Measurements from ENCODE around the gene EDN3.

DNA sequence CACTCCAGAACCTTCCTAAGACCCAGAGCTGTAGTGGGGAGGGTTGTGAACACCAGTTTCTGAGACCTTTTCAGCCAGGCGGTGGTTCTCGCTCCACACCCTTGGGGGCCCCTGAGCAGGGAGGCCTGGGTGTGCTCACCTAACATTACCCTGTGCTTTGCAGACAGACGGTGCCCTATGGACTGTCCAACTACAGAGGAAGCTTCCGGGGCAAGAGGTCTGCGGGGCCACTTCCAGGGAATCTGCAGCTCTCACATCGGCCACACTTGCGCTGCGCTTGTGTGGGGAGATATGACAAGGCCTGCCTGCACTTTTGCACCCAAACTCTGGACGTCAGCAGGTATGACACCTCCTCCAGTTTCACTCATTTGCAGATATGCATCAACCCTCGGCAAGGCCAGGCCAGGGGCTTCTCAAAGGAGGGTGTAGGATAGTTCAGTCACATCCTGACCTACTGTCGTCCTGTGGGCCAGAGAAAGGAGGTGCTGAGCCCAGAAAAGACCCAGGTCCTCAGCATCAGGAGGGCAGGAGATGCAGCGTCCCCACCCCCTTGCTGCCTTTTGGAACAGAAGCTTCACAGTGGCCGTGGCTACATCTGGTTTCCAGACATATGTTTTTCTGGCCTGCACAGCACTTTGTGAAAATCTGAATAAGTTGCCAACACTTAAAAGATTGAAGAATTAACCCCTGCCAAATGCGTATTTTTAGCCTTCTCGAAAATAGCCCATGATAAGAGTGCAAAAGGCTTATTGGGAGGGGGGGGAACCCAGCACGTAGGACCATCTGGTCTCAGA is 20.6 kb downstream of the EDN3 start:
- TF ChIP-seq, protein P1, sequence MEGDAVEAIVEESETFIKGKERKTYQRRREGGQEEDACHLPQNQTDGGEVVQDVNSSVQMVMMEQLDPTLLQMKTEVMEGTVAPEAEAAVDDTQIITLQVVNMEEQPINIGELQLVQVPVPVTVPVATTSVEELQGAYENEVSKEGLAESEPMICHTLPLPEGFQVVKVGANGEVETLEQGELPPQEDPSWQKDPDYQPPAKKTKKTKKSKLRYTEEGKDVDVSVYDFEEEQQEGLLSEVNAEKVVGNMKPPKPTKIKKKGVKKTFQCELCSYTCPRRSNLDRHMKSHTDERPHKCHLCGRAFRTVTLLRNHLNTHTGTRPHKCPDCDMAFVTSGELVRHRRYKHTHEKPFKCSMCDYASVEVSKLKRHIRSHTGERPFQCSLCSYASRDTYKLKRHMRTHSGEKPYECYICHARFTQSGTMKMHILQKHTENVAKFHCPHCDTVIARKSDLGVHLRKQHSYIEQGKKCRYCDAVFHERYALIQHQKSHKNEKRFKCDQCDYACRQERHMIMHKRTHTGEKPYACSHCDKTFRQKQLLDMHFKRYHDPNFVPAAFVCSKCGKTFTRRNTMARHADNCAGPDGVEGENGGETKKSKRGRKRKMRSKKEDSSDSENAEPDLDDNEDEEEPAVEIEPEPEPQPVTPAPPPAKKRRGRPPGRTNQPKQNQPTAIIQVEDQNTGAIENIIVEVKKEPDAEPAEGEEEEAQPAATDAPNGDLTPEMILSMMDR (IDR thresholded peaks at IDR 0.05 in 2 of 3, conservative IDR thresholded peaks at IDR 0.05 in 1 of 3; ENCODE audit: insufficient read depth in 2 of 3, low read depth in 1 of 3, low read length in 3 of 3) = no peak
- TF ChIP-seq SIN3A (IDR thresholded peaks at IDR 0.05; ENCODE audit: borderline replicate concordance in 2 of 2, control insufficient read depth in 1 of 2, low read depth in 2 of 2, low read length in 2 of 2) = no peak
- TF ChIP-seq, protein P2, sequence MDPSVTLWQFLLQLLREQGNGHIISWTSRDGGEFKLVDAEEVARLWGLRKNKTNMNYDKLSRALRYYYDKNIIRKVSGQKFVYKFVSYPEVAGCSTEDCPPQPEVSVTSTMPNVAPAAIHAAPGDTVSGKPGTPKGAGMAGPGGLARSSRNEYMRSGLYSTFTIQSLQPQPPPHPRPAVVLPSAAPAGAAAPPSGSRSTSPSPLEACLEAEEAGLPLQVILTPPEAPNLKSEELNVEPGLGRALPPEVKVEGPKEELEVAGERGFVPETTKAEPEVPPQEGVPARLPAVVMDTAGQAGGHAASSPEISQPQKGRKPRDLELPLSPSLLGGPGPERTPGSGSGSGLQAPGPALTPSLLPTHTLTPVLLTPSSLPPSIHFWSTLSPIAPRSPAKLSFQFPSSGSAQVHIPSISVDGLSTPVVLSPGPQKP (CRISPR knock-in tag; IDR thresholded peaks at IDR 0.05) = no peak

Measured in K562 (cell line).